ENCODE results near the gene MYL12B. TPM values are rescaled to one million over a fixed set of nuclear protein-coding genes. Genes with fewer than 3 reads are reported as not detected.

The MYL12B gene
- total RNA-seq, 1 donor from 2014 or later: 168 TPM

GRCh38 chr18:3323900-3324299 lies 62.0 kb downstream of the MYL12B start:
- intact Hi-C loops (cut with micrococcal nuclease): no loop called here
- DNase-seq: no peak
- no peak for ATAC-seq

Other genes starting within 250 kb of the MYL12B start
- 10.6 TPM for gene LPIN2, start 249.0 kb upstream of the MYL12B start, total RNA-seq
- 724 TPM for gene MYOM1, start 42.2 kb upstream of the MYL12B start, total RNA-seq
- gene MYL12A, start 14.3 kb upstream of the MYL12B start, total RNA-seq: 1,328 TPM
- 10.0 TPM for gene TGIF1, start 188.0 kb downstream of the MYL12B start, total RNA-seq